ENCODE data around the gene ULK3. TPM values are rescaled to one million over a fixed set of nuclear protein-coding genes. Genes with fewer than 3 reads are reported as not detected.
A peak's percentile ranks its signal among the peaks of the same experiment; 100 is the strongest.

ULK3 gene, protein sequence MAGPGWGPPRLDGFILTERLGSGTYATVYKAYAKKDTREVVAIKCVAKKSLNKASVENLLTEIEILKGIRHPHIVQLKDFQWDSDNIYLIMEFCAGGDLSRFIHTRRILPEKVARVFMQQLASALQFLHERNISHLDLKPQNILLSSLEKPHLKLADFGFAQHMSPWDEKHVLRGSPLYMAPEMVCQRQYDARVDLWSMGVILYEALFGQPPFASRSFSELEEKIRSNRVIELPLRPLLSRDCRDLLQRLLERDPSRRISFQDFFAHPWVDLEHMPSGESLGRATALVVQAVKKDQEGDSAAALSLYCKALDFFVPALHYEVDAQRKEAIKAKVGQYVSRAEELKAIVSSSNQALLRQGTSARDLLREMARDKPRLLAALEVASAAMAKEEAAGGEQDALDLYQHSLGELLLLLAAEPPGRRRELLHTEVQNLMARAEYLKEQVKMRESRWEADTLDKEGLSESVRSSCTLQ
- polyA plus RNA-seq (2011; rRNA removed) = 48.9 and 58.4 TPM in 2 replicates
- 42.6 and 54.4 TPM in 2 replicates for polyA plus RNA-seq (2012; cell fraction: cytosol; rRNA removed)
- 338 and 363 TPM in 2 replicates for polyA plus RNA-seq (2012; cell fraction: nucleus; rRNA removed)
- polyA plus RNA-seq (2017; fragmentation: RNase III; extraction: RNeasy Plus Mini Kit Qiagen cat#74134 plus additional on column Dnase treatment) = 23.0 to 28.1 TPM (median 28.0 TPM) in 3 replicates
- polyA minus RNA-seq (2011; rRNA and poly(A)+ RNA removed) = 35.4 and 62.0 TPM in 2 replicates

DNA sequence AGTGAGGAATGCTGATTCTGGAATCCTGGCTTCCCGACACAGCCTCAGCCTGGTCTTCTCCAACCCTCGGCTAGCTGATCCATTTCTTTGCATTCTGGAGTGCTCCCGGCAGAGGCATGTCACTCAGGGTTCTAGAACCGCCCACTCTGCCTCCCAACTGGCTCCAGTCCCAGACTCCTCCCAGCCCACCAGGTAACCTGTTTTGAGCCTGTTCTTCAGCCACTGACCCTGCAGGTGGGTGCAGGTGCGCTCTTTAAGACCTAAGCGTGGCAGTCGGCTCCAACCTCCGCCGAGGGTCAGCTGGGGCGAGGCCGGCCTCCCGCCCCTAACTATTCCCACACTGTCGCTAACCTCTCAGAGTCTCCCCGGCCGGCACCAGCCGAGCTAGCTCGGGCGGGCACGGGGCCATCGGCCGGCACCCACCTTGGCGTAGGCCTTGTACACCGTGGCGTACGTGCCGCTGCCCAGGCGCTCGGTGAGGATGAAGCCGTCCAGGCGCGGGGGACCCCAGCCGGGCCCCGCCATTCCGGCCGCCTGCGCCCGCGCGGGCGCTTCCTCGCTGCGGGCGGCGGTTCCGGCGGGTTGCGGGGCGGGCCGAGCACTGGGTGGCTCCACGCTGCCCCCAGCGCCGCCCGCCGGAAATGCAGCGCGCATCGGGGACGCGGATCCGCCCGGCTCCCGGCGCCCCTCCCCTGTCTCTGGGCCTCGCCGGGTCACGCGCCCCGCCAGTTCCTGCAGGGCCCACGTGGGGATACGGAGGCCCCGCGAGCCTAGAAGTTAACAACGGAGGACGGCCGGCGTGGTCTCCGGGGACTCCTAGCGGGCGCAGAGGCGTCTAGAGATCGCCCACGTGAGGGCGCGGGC lies at the start of gene ULK3:
Gene ULK3 (minus strand): TSS at position 576 of the 864 bp plus-strand sequence. CDS start 51 bp downstream, at position 525.
- 2% methylated on average over 36 of the region's 84 CpGs for WGBS (ENCODE audit: missing lambda C conversion rate)
- no peak for TF ChIP-seq HEYL (CRISPR knock-in tag; IDR thresholded peaks at IDR 0.05)
- no peak for TF ChIP-seq CHD4 (IDR thresholded peaks at IDR 0.05; ENCODE audit: borderline replicate concordance)
- no peak for TF ChIP-seq HOXA7 (CRISPR knock-in tag; IDR thresholded peaks at IDR 0.05)
- peak; percentile 11; the same call in 1 of the 2 replicates for TF ChIP-seq FOXS1 (CRISPR knock-in tag; IDR thresholded peaks at IDR 0.05)
- TF ChIP-seq, protein P1, sequence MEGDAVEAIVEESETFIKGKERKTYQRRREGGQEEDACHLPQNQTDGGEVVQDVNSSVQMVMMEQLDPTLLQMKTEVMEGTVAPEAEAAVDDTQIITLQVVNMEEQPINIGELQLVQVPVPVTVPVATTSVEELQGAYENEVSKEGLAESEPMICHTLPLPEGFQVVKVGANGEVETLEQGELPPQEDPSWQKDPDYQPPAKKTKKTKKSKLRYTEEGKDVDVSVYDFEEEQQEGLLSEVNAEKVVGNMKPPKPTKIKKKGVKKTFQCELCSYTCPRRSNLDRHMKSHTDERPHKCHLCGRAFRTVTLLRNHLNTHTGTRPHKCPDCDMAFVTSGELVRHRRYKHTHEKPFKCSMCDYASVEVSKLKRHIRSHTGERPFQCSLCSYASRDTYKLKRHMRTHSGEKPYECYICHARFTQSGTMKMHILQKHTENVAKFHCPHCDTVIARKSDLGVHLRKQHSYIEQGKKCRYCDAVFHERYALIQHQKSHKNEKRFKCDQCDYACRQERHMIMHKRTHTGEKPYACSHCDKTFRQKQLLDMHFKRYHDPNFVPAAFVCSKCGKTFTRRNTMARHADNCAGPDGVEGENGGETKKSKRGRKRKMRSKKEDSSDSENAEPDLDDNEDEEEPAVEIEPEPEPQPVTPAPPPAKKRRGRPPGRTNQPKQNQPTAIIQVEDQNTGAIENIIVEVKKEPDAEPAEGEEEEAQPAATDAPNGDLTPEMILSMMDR (IDR thresholded peaks at IDR 0.05) = peak; percentile 78
- no peak for TF ChIP-seq BHLHE40 (IDR thresholded peaks at IDR 0.05; ENCODE audit: low read depth, low read length)
- TF ChIP-seq RAD21 (conservative IDR thresholded peaks at IDR 0.05 in 1 of 2, IDR thresholded peaks at IDR 0.05 in 1 of 2) = no peak; a peak in 1 of 5 replicates
- TF ChIP-seq MAFK (IDR thresholded peaks at IDR 0.05; ENCODE audit: partially characterized antibody) = no peak
- TF ChIP-seq FOSL2 (IDR thresholded peaks at IDR 0.05) = no peak
- 0 out of 2 replicates have a peak, but pooled peaks have one; percentile 10 for TF ChIP-seq FOSL2 (CRISPR knock-in tag; IDR thresholded peaks at IDR 0.05)
- TF ChIP-seq CEBPB (IDR thresholded peaks at IDR 0.05) = no peak
- TF ChIP-seq NFE2L2 (conservative IDR thresholded peaks at IDR 0.05; ENCODE audit: low read length) = no peak
- no peak for TF ChIP-seq TFCP2L1 (CRISPR knock-in tag; IDR thresholded peaks at IDR 0.05)
- TF ChIP-seq KDM5A (IDR thresholded peaks at IDR 0.05) = no peak
- TF ChIP-seq EHF (CRISPR knock-in tag; IDR thresholded peaks at IDR 0.05) = peak; percentile 60; the same call in 1 of the 2 replicates
- TF ChIP-seq TP53 (CRISPR knock-in tag; IDR thresholded peaks at IDR 0.05) = peak; percentile 70; the same call in 1 of the 2 replicates
- TF ChIP-seq, protein P2, sequence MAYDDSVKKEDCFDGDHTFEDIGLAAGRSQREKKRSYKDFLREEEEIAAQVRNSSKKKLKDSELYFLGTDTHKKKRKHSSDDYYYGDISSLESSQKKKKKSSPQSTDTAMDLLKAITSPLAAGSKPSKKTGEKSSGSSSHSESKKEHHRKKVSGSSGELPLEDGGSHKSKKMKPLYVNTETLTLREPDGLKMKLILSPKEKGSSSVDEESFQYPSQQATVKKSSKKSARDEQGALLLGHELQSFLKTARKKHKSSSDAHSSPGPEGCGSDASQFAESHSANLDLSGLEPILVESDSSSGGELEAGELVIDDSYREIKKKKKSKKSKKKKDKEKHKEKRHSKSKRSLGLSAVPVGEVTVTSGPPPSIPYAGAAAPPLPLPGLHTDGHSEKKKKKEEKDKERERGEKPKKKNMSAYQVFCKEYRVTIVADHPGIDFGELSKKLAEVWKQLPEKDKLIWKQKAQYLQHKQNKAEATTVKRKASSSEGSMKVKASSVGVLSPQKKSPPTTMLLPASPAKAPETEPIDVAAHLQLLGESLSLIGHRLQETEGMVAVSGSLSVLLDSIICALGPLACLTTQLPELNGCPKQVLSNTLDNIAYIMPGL (CRISPR knock-in tag; IDR thresholded peaks at IDR 0.05; ENCODE audit: borderline replicate concordance) = no peak
- TF ChIP-seq RCOR1 (IDR thresholded peaks at IDR 0.05; ENCODE audit: low read depth, low read length) = no peak
- TF ChIP-seq, protein P3, sequence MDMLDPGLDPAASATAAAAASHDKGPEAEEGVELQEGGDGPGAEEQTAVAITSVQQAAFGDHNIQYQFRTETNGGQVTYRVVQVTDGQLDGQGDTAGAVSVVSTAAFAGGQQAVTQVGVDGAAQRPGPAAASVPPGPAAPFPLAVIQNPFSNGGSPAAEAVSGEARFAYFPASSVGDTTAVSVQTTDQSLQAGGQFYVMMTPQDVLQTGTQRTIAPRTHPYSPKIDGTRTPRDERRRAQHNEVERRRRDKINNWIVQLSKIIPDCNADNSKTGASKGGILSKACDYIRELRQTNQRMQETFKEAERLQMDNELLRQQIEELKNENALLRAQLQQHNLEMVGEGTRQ (IDR thresholded peaks at IDR 0.05) = peak; percentile 96
- no peak for TF ChIP-seq ZNF302 (CRISPR knock-in tag; IDR thresholded peaks at IDR 0.05)
- TF ChIP-seq HDAC2 (IDR thresholded peaks at IDR 0.05) = no peak
- TF ChIP-seq GATA3 (IDR thresholded peaks at IDR 0.05; ENCODE audit: borderline replicate concordance) = no peak
- TF ChIP-seq, protein P4, sequence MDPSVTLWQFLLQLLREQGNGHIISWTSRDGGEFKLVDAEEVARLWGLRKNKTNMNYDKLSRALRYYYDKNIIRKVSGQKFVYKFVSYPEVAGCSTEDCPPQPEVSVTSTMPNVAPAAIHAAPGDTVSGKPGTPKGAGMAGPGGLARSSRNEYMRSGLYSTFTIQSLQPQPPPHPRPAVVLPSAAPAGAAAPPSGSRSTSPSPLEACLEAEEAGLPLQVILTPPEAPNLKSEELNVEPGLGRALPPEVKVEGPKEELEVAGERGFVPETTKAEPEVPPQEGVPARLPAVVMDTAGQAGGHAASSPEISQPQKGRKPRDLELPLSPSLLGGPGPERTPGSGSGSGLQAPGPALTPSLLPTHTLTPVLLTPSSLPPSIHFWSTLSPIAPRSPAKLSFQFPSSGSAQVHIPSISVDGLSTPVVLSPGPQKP (IDR thresholded peaks at IDR 0.05; ENCODE audit: low read depth, low read length) = no peak
- no peak for TF ChIP-seq RARB (CRISPR knock-in tag; IDR thresholded peaks at IDR 0.05)
- TF ChIP-seq, protein P5, sequence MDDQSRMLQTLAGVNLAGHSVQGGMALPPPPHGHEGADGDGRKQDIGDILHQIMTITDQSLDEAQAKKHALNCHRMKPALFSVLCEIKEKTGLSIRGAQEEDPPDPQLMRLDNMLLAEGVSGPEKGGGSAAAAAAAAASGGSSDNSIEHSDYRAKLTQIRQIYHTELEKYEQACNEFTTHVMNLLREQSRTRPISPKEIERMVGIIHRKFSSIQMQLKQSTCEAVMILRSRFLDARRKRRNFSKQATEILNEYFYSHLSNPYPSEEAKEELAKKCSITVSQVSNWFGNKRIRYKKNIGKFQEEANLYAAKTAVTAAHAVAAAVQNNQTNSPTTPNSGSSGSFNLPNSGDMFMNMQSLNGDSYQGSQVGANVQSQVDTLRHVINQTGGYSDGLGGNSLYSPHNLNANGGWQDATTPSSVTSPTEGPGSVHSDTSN (IDR thresholded peaks at IDR 0.05) = peak; percentile 87
- no peak for TF ChIP-seq ESRRA (IDR thresholded peaks at IDR 0.05; ENCODE audit: borderline replicate concordance, low read length)
- peak; percentile 63 for TF ChIP-seq NPAS2 (CRISPR knock-in tag; IDR thresholded peaks at IDR 0.05; ENCODE audit: borderline replicate concordance)
- peak; percentile 91; the same call in 1 of the 2 replicates for TF ChIP-seq HOXB13 (CRISPR knock-in tag; IDR thresholded peaks at IDR 0.05; ENCODE audit: low read depth)
- TF ChIP-seq, protein P6, sequence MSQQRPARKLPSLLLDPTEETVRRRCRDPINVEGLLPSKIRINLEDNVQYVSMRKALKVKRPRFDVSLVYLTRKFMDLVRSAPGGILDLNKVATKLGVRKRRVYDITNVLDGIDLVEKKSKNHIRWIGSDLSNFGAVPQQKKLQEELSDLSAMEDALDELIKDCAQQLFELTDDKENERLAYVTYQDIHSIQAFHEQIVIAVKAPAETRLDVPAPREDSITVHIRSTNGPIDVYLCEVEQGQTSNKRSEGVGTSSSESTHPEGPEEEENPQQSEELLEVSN (IDR thresholded peaks at IDR 0.05; ENCODE audit: borderline replicate concordance, low read depth) = peak; percentile 95
- TF ChIP-seq JUNB (IDR thresholded peaks at IDR 0.05) = no peak

More for the DNA sequence above, at the start of gene ULK3:
- peak within 1 kb of the TSS; percentile 88 for H3K4me2 ChIP-seq
- FAIRE-seq = peak; percentile 67
- peak within 1 kb of the TSS; percentile 89 to 95 for H3K27ac ChIP-seq
- peak; percentile 90 to 96 for DNase-seq (ENCODE audit: low read depth in 1 of 2, low spot score in 1 of 2)
- peak within 1 kb of the TSS; percentile 66 for H3K4me3 ChIP-seq
- no peaks in the 10 kb centered on the region for H3K9me3 ChIP-seq
- ChIA-PET CTCF (interaction anchor here (0.7 to 66.7 kb wide), 12 partner anchors 9 to 465 kb away, joined by 3 to 1908 read pairs (median 4); partner anchors contain the start of genes CPLX3, CSK and LMAN1L), POLR2A (interaction anchor here (0.6 kb wide), 2 partner anchors 42 to 56 kb away, joined by 3 to 4 read pairs; no protein-coding TSS in a partner anchor)
- peak; percentile 87 to 91 for ATAC-seq
- peaks cover 13% of the 10 kb centered on the region for H3K4me1 ChIP-seq
